HTERT RPE-1 (cell line): Measurements from ENCODE around the gene RXFP3.

Experiments
- in situ Hi-C: fragments of 300-500 bp; cut with MboI; formaldehyde crosslinking; loops from 4 replicates; pipeline ENCODE4 v1.14.3; 2020; ENCODE audit warnings: low sequenced_read_pairs

The RXFP3 gene

DNA sequence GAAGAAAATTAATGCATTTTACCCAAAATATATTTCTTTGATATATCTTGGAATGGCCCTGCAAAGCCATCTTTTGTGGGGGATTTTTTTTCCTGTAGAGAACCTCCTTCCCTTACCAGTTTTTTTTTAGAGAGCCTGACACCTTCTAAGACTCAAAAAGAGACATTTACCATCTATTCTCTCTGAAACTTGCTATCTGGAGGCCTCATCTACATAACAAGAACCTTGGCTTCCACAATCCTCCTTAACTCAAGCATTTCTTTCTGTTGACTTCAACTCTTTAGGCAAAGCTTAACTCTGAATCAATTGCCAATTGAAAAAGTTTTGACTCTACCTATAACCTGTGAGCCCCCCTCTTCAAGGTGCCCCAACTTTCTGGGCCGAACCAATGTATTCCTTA, 42.1 kb downstream of the RXFP3 start:
- in situ Hi-C loops, result no loop called here

DNA sequence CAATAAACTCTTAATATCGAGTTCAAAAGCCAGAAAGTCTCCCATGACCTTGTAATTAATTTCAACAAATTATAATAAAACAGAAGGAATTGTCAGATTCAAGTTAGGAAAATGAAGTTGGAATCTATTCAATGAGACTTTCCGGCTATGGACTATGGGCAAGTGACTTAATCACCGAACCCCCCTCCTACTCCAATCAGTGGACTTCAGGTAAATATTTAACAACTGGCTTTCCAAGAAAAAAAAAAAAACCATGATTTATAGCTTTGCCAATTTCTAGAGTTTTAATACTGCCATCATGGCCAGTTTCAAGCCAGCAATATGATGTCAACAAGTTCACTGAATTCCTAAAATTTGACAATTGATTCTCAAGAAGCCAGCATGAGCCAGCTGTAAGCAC, 43.8 kb downstream of the RXFP3 start:
- in situ Hi-C loops, result no loop called here

DNA sequence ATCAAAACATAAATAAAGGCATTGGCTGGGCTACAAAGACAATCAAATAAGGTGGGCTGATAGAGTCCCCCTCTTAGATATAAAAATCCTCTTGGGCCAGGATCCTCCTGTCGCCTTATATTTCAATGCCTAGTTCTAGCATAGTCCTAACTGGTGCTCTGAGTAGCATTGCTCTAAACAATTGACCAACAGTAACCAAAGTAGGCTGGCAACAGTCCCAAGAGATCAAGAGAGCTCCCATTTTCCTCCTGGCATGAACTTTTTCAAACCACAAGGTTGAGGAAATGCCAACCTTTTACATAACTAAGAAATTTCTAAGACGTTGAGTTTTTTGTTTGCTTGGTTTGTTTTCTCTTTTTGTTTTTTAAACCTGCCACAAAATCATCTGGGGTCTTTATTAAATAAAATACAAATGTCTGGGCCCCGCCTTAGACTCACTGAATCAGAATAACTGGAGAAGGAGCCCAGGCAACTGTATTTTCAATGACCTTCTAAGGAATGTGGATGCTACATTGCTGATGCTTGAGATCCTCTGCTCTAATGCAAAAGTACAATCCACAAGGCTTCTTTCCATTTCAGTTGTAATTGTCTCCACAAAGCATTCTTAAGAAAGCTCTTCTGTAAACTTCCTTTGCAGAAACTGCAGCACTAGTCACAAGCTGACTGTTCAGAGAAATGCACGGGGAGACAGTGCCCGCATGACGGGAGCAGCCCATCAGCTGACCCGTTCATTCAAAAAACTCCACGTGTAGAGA, 45.4 kb downstream of the RXFP3 start:
- in situ Hi-C loops, result no loop called here

GRCh38 chr5:33984178-33984577, 48.0 kb downstream of the RXFP3 start:
- in situ Hi-C loops, result no loop called here

GRCh38 chr5:33984671-33985124, 48.5 kb downstream of the RXFP3 start, which contains the start of gene SLC45A2:
TSS of gene SLC45A2 (minus strand) at chr5:33984693. CDS start at chr5:33984583, 110 bp downstream.
- in situ Hi-C loops, result no loop called here

GRCh38 chr5:33985447-33985846, 49.3 kb downstream of the RXFP3 start:
- in situ Hi-C loops, result no loop called here
